K562 (cell line): Measurements from ENCODE around the gene ACTRT2. TPM values are rescaled to one million over a fixed set of nuclear protein-coding genes. Genes with fewer than 3 reads are reported as not detected.

ENCODE experiments used
- ATAC-seq: fragments of 200-7000 bp; cut with Tn5 transposase; 3 replicates; pipeline ENCODE4 v1.9.1; 2020; ENCODE audit warnings: moderate library complexity
- BruUV-seq: library from RNA; stranded (reverse); fragments of 400-500 nt; replicated peaks from 2 replicates; lab custom pipeline; 2021; lab: Mats Ljungman, UMichigan
- CTCF ChIA-PET: fragments of 300-600 bp; formaldehyde crosslinking; extraction: SDS; loops from one replicate; lab custom pipeline; 2021; ENCODE audit warnings: low intra/inter-chr PET ratio; lab: Yijun Ruan, JAX
- POLR2A ChIA-PET: fragments of 300-600, 350-650 bp; sonication (Branson Sonifier 250); formaldehyde crosslinking; extraction: SDS; loops from one replicate; lab custom pipeline; 2021; ENCODE audit warnings: antibody characterized with exemption, inconsistent platforms; lab: Yijun Ruan, JAX
- DNase-seq, 4 experiments: peaks; one replicate each; pipeline versions ENCODE4 v3.0.0 to v3.0.0-alpha.2; 2011 to 2018; ENCODE audit warnings: low spot score in 3 of 4, mixed read lengths in 3 of 4; ENCODE audit errors: extremely low read depth in 1 of 4
- FAIRE-seq: peaks from 2 replicates; lab custom pipeline; 2011; peaks lifted over from hg19 to GRCh38; lab: Jason Lieb, UNC
- H2AFZ ChIP-seq: 2 replicates; pipeline ENCODE4 v1.6.0; 2011; ENCODE audit warnings: low read depth, low read length, control low read depth, inconsistent platforms
- H3K27ac ChIP-seq: fragments of 200-600 bp; 3 replicates; pipeline ENCODE4 v1.8.0; 2011; ENCODE audit warnings: low read depth, mild to moderate bottlenecking, control low read depth, inconsistent platforms, low read length, moderate library complexity, mixed read lengths; ENCODE audit errors: extremely low read depth
- H3K27me3 ChIP-seq, 2 experiments: fragments of 300-600 bp in 1 of 2; 2 replicates in 1 of 2; 3 replicates in 1 of 2; pipeline versions ENCODE4 v1.6.0 to v1.8.0; 2011; ENCODE audit warnings: inconsistent platforms in 2 of 2, low read length in 2 of 2, mild to moderate bottlenecking in 1 of 2, mixed read lengths in 1 of 2, moderate library complexity in 1 of 2; ENCODE audit not compliant: control insufficient read depth in 2 of 2, insufficient read depth in 2 of 2
- H3K36me3 ChIP-seq: fragments of 300-600 bp; 3 replicates; pipeline ENCODE4 v1.8.0; 2011; ENCODE audit warnings: mild to moderate bottlenecking, low read length, inconsistent platforms; ENCODE audit not compliant: control insufficient read depth, insufficient read depth
- H3K4me1 ChIP-seq, 2 experiments: fragments of 200-600 bp in 1 of 2; replicated peaks in 1 of 2; 2 replicates in 1 of 2; 3 replicates in 1 of 2; pipeline versions ENCODE4 v1.5.1 to v1.8.0; 2011; ENCODE audit warnings: inconsistent platforms in 2 of 2, low read length in 2 of 2, mild to moderate bottlenecking in 1 of 2, mixed read lengths in 1 of 2, moderate library complexity in 1 of 2; ENCODE audit not compliant: control insufficient read depth in 2 of 2, insufficient read depth in 2 of 2
- H3K4me2 ChIP-seq: 2 replicates; pipeline ENCODE4 v1.6.1; 2011; ENCODE audit warnings: low read length, control low read depth, inconsistent platforms, mixed read lengths; ENCODE audit not compliant: insufficient read depth
- H3K4me3 ChIP-seq: fragments of 200-600 bp; sonication (generic), shearing (Covaris generic); 2 replicates; pipeline ENCODE4 v1.5.1; 2016; ENCODE audit warnings: control low read depth, inconsistent platforms
- H3K79me2 ChIP-seq: fragments of 200-600 bp; 3 replicates; pipeline ENCODE4 v1.8.0; 2011; ENCODE audit warnings: low read length, inconsistent platforms; ENCODE audit not compliant: control insufficient read depth, insufficient read depth
- H3K9ac ChIP-seq, 2 experiments: 2 replicates each; pipeline versions ENCODE4 v1.6.0 to v1.6.1; 2011; ENCODE audit warnings: low read depth in 2 of 2, low read length in 2 of 2, control low read depth in 1 of 2, inconsistent platforms in 1 of 2, mild to moderate bottlenecking in 1 of 2, mixed read lengths in 1 of 2; ENCODE audit not compliant: insufficient read depth in 1 of 2
- H3K9me1 ChIP-seq: one replicate; pipeline ENCODE4 v1.6.0; 2011; ENCODE audit warnings: inconsistent platforms, mild to moderate bottlenecking, low read length, moderate library complexity; ENCODE audit not compliant: control insufficient read depth, insufficient read depth
- H3K9me3 ChIP-seq: replicated peaks from 2 replicates; pipeline ENCODE4 v1.5.1; 2011; ENCODE audit warnings: low read depth, low read length, inconsistent platforms; ENCODE audit not compliant: control insufficient read depth, insufficient read depth
- H4K20me1 ChIP-seq: replicated peaks from 2 replicates; pipeline ENCODE4 v1.6.1; 2011; ENCODE audit warnings: low read length, inconsistent platforms, mixed read lengths; ENCODE audit not compliant: control insufficient read depth, insufficient read depth
- CREB1 ChIP-seq, 2 experiments: sonication (generic) in 1 of 2; formaldehyde crosslinking in 1 of 2; IDR thresholded peaks; 2 replicates each; pipeline versions ENCODE4 v1.6.1 to v1.8.0; 2012 to 2022; ENCODE audit warnings: inconsistent platforms in 1 of 2, mild to moderate bottlenecking in 1 of 2, missing genetic modification reagents in 1 of 2, moderate library complexity in 1 of 2
- E2F4 ChIP-seq: sonication (generic); formaldehyde crosslinking; IDR thresholded peaks from 2 replicates; pipeline ENCODE4 v1.8.0; 2022; ENCODE audit warnings: mild to moderate bottlenecking, low read depth, missing genetic modification reagents
- MNT ChIP-seq, 2 experiments: fragments of 450-650 bp; conservative IDR thresholded peaks; 2 replicates each; pipeline ENCODE4 v1.6.1; 2017; ENCODE audit warnings: mild to moderate bottlenecking in 2 of 2, moderate library complexity in 2 of 2
- NCOA4 ChIP-seq: fragments of 450-650 bp; IDR thresholded peaks from 2 replicates; pipeline ENCODE4 v1.6.1; 2018; ENCODE audit warnings: mild to moderate bottlenecking; ENCODE audit not compliant: partially characterized antibody
- RBM25 ChIP-seq: fragments of 200-400 bp; formaldehyde crosslinking; IDR thresholded peaks from 2 replicates; pipeline ENCODE4 v1.6.1; 2018; ENCODE audit warnings: low read length, low read depth, moderate library complexity; ENCODE audit not compliant: severe bottlenecking
- TFAP4 ChIP-seq: sonication (generic); formaldehyde crosslinking; IDR thresholded peaks from 2 replicates; pipeline ENCODE4 v1.8.0; 2022; ENCODE audit warnings: missing genetic modification reagents, mild to moderate bottlenecking, moderate library complexity, borderline replicate concordance
- WGBS: fragments of 100-300 bp; shearing (Covaris generic); methylation state at CpG from one replicate; pipeline ENCODE4 v1.1.6; 2016; ENCODE audit warnings: low coverage, mixed read lengths; ENCODE audit not compliant: insufficient coverage; ENCODE audit errors: missing lambda C conversion rate; 5-methylcytosine and 5-hydroxymethylcytosine counted together
- in situ Hi-C: fragments of 300-500 bp; cut with MboI; formaldehyde crosslinking; loops from 4 replicates; pipeline ENCODE4 v1.15.0; 2018; ENCODE audit warnings: inconsistent platforms, mixed read lengths
- intact Hi-C: fragments of 100-400 bp; cut with micrococcal nuclease; formaldehyde crosslinking; loops from 2 replicates; pipeline ENCODE4 v1.14.2; 2022
- polyA plus RNA-seq, 8 experiments: library from polyadenylated mRNA; depleted of rRNA in 4 of 8; stranded (reverse) in 5 of 8; unstranded in 3 of 8; fragments of >200 nt; fragmentation: Nextera tagmentation in 2 of 8; fragmentation: Illumina TruSeq in 1 of 8; extraction: Ambion mirVana in 2 of 8; extraction: Trizol in 1 of 8; gene quantifications; 2 replicates each; pipeline versions ENCODE4 v1.2.1 to v1.2.3, GENCODE V29; 2011 to 2014; ENCODE audit warnings: inconsistent platforms in 1 of 8, missing spikeins in 1 of 8
- total RNA-seq, 7 experiments: library from RNA; depleted of rRNA in 6 of 7; stranded (reverse); fragments of >200 nt in 6 of 7; fragmentation: Illumina TruSeq in 2 of 7; extraction: Trizol in 2 of 7; gene quantifications; 2 replicates each; pipeline versions ENCODE4 v1.2.1 to v1.2.3, GENCODE V29; 2011 to 2021; ENCODE audit warnings: low replicate concordance in 1 of 7

ACTRT2 gene
- total and polyA plus RNA-seq, 9 of the 15 experiments (the other 6 are each of a cell fraction or from before 2014, with no cell fraction given): not detected

GRCh38 chr1:2976180-2976562 lies 45.1 kb upstream of the ACTRT2 start:
- Histone ChIP-seq H3K9me1 (no peaks in the 10 kb centered on the region), H3K9me3 (no peaks in the 10 kb centered on the region), H3K79me2 (no peaks in the 10 kb centered on the region), H3K36me3 (no peaks in the 10 kb centered on the region), H3K4me1 (no peaks in the 10 kb centered on the region), H3K4me3 (no peak overlapping the region), H3K4me2 (no peak overlapping the region), H3K27ac (no peak overlapping the region), H3K9ac (no peak overlapping the region), H2AFZ (no peak overlapping the region), H4K20me1 (peaks cover 4% of the 10 kb centered on the region; the same call in 1 of the 2 replicates), H3K27me3 (peaks cover 0 to 4% of the 10 kb centered on the region in 2 experiments; a peak in 1 of 5 replicates)
- CTCF ChIA-PET: no interaction called here
- no peak for TF ChIP-seq TFAP4 (CRISPR knock-in tag)
- no peak for TF ChIP-seq CREB1 (IDR thresholded peaks at IDR 0.05)
- TF ChIP-seq CREB1 (CRISPR knock-in tag; IDR thresholded peaks at IDR 0.05): no peak
- TF ChIP-seq E2F4 (CRISPR knock-in tag): no peak
- no peak for TF ChIP-seq NCOA4
- no peak for TF ChIP-seq MNT (conservative IDR thresholded peaks at IDR 0.05)
- no peak for TF ChIP-seq RBM25
- WGBS: 4% methylated on average over 6 of the region's 6 CpGs
- no peak for FAIRE-seq
- no peak for DNase-seq
- no peak for ATAC-seq
- in situ Hi-C loops: no loop called here
- no TSS peak for BruUV-seq
- intact Hi-C loops: no loop called here
- POLR2A ChIA-PET: no interaction called here
